GM19467 (cell line): ENCODE measurements around the gene EPM2A.
"Not testable (repeated sequence)": the region's sequence is repeated elsewhere in the genome, so short reads cannot be mapped to it uniquely, and the experiment has no call there.

Experiments
- ATAC-seq: cut with Tn5 transposase; IDR thresholded peaks from one replicate; pipeline ENCODE4 v1.9.1; 2021; ENCODE audit warnings: mild to moderate bottlenecking, moderate library complexity; ENCODE audit not compliant: unreplicated experiment

EPM2A gene

GRCh38 chr6:145731447-145731846, 3.9 kb downstream of the EPM2A start:
- no peak for ATAC-seq

- ATAC-seq: no peak
Measured at GRCh38 chr6:145729887-145730286, 5.4 kb downstream of the EPM2A start.

DNA sequence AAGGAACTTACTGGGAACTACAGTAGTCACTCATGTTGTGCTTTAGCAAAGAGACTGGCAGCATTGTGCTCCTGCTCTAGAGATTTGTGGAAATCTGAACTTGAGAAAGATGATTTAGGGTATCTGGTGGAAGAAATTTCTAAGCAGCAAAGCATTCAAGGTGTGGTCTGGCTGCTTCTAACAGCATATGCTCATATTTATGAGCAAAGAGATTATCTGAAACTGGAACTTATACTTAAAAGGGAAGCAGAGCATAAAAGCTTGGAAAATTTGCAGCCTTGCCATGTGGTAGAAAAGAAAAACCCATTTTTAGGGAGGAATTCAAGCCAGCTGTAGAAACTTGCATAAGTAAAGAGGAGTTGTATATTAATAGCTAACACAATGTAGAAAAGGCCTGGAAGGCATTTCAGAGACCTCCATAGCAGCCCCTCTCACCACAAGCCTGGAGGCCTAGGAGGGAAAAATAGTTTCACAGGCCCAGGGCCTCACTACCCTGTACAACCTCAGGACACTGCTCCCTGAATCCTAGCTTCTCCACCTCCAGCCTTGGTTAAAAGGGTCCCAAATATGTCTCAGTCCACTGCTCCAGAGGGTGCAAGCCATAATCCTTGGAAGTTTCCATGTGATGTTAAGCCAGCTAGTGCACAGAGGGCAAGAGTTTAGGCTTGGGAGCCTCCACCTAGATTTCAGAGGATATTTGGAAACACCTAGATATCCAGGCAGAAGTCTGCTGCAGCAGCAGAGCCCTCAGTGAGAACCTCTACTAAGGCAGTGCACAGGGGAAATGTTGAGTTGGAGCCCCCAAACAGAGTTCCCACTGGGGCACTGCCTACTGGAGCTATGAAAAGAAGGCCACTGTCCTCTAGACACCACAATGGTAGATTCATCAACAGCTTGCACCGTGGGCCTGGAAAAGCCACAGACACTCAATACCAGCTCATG, 6.6 kb downstream of the EPM2A start:
- ATAC-seq: no peak

DNA sequence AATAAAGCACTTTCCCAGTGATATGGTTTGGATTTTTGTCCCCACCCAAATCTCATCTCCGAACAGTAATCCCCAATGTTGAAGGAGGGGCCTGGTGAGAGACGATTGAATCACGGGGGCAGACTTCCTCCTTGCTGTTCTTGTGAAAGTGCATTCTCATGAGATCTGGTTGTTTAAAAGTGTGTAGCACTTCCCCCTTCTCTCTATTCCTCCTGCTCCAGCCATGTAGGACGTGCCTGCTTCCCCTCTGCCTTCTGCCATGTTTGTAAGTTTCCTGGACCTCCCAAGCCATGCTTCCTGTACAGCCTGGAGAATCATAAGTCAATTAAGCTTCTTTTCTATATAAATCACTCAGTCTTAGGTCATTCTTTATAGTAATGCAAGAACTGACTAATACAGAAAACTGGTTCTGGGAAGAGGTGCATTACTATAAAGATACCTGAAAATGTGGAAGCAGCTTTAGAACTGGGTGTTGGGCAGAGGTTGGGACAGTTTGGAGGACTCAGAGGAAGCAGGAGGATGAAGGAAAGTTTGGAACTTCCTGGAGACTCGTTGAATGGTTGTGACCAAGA, 7.4 kb downstream of the EPM2A start:
- ATAC-seq: no peak

GRCh38 chr6:145725570-145725969, 9.8 kb downstream of the EPM2A start:
- ATAC-seq: no peak

DNA sequence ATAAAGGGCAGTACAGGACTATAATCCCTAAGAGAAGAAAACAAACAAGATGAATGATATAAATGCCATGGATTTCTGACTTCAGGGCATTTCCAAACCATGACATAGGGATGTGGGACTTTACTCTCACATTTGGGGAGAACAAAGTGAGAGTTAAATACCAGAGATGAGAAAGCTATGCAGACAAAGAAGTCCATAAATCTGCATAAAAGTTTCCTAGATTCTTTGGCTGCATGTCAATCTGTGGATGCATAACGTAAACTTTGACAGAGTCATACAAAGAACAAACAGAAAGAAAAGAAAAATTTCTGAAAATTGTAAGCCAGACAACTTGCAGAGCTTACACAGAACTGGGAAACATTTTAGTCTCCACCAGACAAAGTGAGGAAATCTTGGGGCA, 11.7 kb downstream of the EPM2A start:
- no peak for ATAC-seq

- ATAC-seq: no peak
Measured at GRCh38 chr6:145722190-145722589, 13.1 kb downstream of the EPM2A start.

- no peak for ATAC-seq
Measured at GRCh38 chr6:145721144-145721543, 14.2 kb downstream of the EPM2A start.

DNA sequence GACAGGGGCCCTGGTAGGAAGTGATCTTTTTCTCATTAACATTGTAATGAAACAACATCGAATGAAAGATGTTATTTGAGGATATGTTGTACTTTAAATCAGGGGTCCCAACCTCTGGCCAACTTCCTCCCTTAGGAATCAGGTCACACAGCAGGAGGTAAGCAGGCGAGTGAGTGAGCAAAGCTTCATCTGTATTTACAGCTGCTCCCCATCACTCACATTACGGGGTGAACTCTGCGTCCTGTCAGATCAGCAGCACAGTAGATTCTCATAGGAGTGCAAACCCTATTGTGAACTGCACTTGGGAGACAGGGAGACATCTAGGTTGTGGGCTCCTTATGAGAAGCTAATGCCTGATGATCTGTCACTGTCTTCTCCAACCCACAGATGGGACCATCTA, 19.9 kb downstream of the EPM2A start:
- no peak for ATAC-seq

DNA sequence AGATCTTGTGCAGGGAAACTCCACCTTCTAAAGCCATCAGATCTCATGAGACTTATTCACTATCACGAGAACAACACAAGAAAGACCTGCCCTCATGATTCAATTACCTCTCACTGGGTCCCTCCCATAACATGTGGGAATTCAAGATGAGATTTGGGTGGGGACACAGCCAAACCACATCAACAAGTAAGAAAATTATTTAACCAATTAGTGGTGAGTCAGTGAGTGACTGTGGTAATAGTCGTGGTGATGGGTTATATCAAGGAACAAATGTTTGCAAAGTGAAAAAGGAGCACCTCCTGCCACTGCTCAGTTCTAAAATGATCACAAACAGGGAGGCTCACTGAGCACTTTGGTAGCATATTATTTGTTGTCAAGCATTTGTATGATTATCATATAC, 20.6 kb downstream of the EPM2A start:
- ATAC-seq: no peak

GRCh38 chr6:145713773-145714172, 21.5 kb downstream of the EPM2A start:
- no peak for ATAC-seq

DNA sequence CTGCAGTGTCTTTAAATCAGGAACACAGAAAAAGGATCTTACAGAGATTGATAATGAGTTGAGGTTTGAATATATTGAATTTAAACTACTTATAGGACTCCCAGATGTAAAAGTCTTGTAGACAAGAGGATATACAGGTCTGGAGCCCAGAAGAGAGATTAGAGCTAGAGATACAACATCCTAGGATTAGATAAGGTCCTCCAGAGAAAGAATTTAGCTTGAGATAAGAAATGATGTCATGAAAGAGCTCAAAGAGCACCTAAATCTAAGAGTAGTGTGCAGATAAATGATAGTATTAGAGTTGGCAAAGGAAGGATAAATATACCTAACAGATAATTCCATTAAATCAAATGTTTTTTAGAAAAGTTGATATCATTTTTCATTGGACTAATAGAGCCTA, 23.9 kb downstream of the EPM2A start:
- ATAC-seq: no peak

- no peak for ATAC-seq
Measured at GRCh38 chr6:145707397-145707796, 27.9 kb downstream of the EPM2A start.

DNA sequence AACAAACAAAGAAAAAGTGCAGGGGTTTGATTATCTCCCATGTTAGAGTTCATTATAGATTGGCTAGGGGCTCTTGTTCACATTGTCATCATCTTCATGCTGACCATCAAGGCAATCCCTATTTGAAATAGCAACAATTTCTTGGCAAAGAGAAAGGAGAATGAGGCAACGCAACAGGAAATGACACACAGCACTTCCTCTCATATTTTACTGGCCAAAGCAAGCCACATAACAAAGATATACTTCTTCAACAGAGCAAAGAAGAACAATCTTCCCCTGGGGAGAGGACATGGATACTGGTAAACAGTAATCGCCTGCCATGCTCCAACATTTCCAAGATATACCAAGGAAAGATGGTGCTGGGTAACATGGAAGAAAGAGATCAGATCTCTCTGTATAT, 29.8 kb downstream of the EPM2A start:
- ATAC-seq: no peak

- no peak for ATAC-seq
Measured at GRCh38 chr6:145704143-145704781, 31.1 kb downstream of the EPM2A start.

GRCh38 chr6:145699462-145699861, 35.9 kb downstream of the EPM2A start:
- ATAC-seq: no peak

- ATAC-seq: not testable (repeated sequence)
Measured at GRCh38 chr6:145697401-145697800, 37.9 kb downstream of the EPM2A start.

DNA sequence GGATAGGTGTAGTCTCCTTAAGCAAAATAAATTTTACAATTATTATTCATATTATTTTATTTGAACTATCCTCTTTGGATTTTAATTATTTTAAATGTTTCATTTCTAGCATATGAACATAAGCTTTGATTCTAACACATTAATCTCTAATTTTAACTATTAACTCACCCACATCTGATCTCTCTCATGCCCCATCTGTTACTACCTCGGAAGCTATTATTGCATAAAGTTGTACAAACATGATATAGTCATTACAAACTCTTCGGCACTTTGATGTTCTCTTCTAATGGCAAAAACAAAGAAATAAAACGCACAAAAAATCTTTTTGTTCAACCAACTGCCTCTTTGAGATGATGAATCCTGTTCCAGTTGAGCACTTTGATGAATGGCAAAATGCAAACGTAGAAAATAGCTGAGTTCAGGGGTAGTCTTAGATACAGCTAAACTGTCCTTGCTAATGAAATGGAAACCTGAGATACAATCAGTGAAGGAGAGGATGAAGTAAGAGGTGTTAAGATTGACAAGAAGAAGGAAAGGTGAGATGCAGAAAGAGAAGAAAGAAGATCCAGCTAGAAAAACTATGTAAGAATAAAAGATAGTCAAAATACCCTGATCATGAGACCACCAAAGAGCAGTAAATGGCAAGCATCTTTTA, 41.1 kb downstream of the EPM2A start:
- ATAC-seq: no peak

- no peak for ATAC-seq
Measured at GRCh38 chr6:145690969-145691368, 44.4 kb downstream of the EPM2A start.

- no peak for ATAC-seq
Measured at GRCh38 chr6:145689529-145689928, 45.8 kb downstream of the EPM2A start.

GRCh38 chr6:145688493-145688905, 46.8 kb downstream of the EPM2A start:
- ATAC-seq: no peak
